Daoy (cell line): ENCODE results near the gene COX5A. TPM values are rescaled to one million over a fixed set of nuclear protein-coding genes. Genes with fewer than 3 reads are reported as not detected.
A peak's percentile ranks its signal among the peaks of the same experiment; 100 is the strongest.
"Not testable (repeated sequence)": the region's sequence is repeated elsewhere in the genome, so short reads cannot be mapped to it uniquely, and the experiment has no call there.

Experiments
- DNase-seq: peaks from one replicate; pipeline ENCODE4 v3.0.0-alpha.2; 2015; ENCODE audit warnings: low read depth
- total RNA-seq: library from RNA; depleted of rRNA; stranded (reverse); fragments of >200 nt; shearing (Covaris generic); gene quantifications from 2 replicates; pipeline ENCODE4 v1.2.3, GENCODE V29; 2014

COX5A gene
- total RNA-seq, 1 experiment from 2014 or later = 65.6 TPM

GRCh38 chr15:74902295-74903075, 35.4 kb downstream of the COX5A start:
- no peak for DNase-seq

GRCh38 chr15:74901612-74902063, 36.2 kb downstream of the COX5A start:
- no peak for DNase-seq

- DNase-seq = no peak
Observed at GRCh38 chr15:74897300-74897701, 40.6 kb downstream of the COX5A start.

GRCh38 chr15:74896316-74896715, 41.6 kb downstream of the COX5A start:
- DNase-seq = no peak

GRCh38 chr15:74895830-74896229, 42.0 kb downstream of the COX5A start:
- DNase-seq = no peak

GRCh38 chr15:74894383-74894782, 43.5 kb downstream of the COX5A start:
- not testable (repeated sequence) for DNase-seq

GRCh38 chr15:74893627-74894026, 44.2 kb downstream of the COX5A start:
- no peak for DNase-seq

GRCh38 chr15:74892931-74893330, 44.9 kb downstream of the COX5A start:
- no peak for DNase-seq

GRCh38 chr15:74892313-74892712, 45.6 kb downstream of the COX5A start:
- no peak for DNase-seq

GRCh38 chr15:74891469-74891868, 46.4 kb downstream of the COX5A start:
- DNase-seq = no peak

GRCh38 chr15:74890665-74890960, 47.3 kb downstream of the COX5A start:
- no peak for DNase-seq

- DNase-seq = peak; percentile 86
Observed at GRCh38 chr15:74889883-74890664, 47.8 kb downstream of the COX5A start, which contains the start of gene MPI. Gene MPI (plus strand): TSS chr15:74890042. CDS start chr15:74890074, 32 bp downstream.

- DNase-seq = no peak
Observed at GRCh38 chr15:74889390-74889882, 48.4 kb downstream of the COX5A start.

GRCh38 chr15:74888716-74889115, 49.2 kb downstream of the COX5A start:
- DNase-seq = no peak

- DNase-seq = not testable (repeated sequence)
Observed at GRCh38 chr15:74887537-74888193, 50.2 kb downstream of the COX5A start.

- no peak for DNase-seq
Observed at GRCh38 chr15:74885461-74885860, 52.4 kb downstream of the COX5A start.

GRCh38 chr15:74884428-74885223, 53.2 kb downstream of the COX5A start:
- no peak for DNase-seq

- no peak for DNase-seq
Observed at GRCh38 chr15:74882528-74882927, 55.3 kb downstream of the COX5A start.

GRCh38 chr15:74878273-74878672, 59.6 kb downstream of the COX5A start:
- DNase-seq = no peak

- DNase-seq = peak; percentile 20
Observed at GRCh38 chr15:74873756-74874424, 64.0 kb downstream of the COX5A start.
